HUES48 (cell line): ENCODE measurements around the gene SP4.

Experiments
- H3K27ac ChIP-seq: one replicate; pipeline ENCODE4 v1.7.0; 2013; ENCODE audit warnings: low read depth, low read length, inconsistent platforms
- H3K27me3 ChIP-seq: 2 replicates; pipeline ENCODE4 v1.6.1; 2013; ENCODE audit warnings: mild to moderate bottlenecking, low read length; ENCODE audit not compliant: control insufficient read depth, insufficient read depth
- H3K36me3 ChIP-seq: 2 replicates; pipeline ENCODE4 v1.6.1; 2013; ENCODE audit warnings: low read length; ENCODE audit not compliant: control insufficient read depth, insufficient read depth
- H3K4me1 ChIP-seq: 2 replicates; pipeline ENCODE4 v1.6.1; 2013; ENCODE audit warnings: mild to moderate bottlenecking, low read length; ENCODE audit not compliant: control insufficient read depth, insufficient read depth
- H3K4me3 ChIP-seq: 2 replicates; pipeline ENCODE4 v1.5.1; 2013; ENCODE audit warnings: mild to moderate bottlenecking, low read depth, low read length
- H3K9ac ChIP-seq: 2 replicates; pipeline ENCODE4 v1.6.1; 2013; ENCODE audit warnings: mild to moderate bottlenecking, low read depth, low read length, moderate library complexity
- H3K9me3 ChIP-seq: 2 replicates; pipeline ENCODE4 v1.6.1; 2013; ENCODE audit warnings: low read length; ENCODE audit not compliant: control insufficient read depth, insufficient read depth

SP4 gene

GRCh38 chr7:21480693-21481403 lies 53.0 kb downstream of the SP4 start:
- Histone ChIP-seq H3K27ac (peak overlapping the region; percentile 83), H3K36me3 (peaks cover 22% of the 10 kb centered on the region), H3K4me3 (peak overlapping the region; percentile 5; the same call in 1 of the 2 replicates), H3K9ac (no peak overlapping the region), H3K4me1 (peaks cover 49% of the 10 kb centered on the region), H3K27me3 (no peaks in the 10 kb centered on the region), H3K9me3 (no peaks in the 10 kb centered on the region)

DNA sequence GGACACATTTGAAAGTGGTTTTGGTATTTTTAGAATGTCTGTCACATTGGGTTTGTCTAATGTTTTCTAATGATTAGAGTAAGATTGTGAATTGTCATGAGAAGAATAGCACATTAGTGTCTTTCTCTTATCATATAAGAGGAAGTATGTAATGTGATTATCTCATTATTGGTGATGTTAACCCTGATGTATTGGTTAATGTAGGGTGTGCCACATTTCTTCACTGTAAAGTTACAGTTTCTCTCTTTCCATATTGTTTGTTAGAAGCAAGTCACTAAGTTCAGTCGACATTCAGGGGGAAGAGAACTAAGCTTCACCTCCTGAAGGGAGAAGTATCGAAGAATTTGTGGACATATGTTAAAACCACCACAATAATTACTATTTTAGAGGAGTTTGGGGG lies 58.6 kb downstream of the SP4 start:
- peaks cover 11% of the 10 kb centered on the region for H3K36me3 ChIP-seq
- H3K9ac ChIP-seq, result no peak overlapping the region
- no peaks in the 10 kb centered on the region for H3K27me3 ChIP-seq
- no peak overlapping the region for H3K4me3 ChIP-seq
- peaks cover 2% of the 10 kb centered on the region; the same call in 1 of the 2 replicates for H3K9me3 ChIP-seq
- no peak overlapping the region for H3K27ac ChIP-seq
- peaks cover 24% of the 10 kb centered on the region for H3K4me1 ChIP-seq

DNA sequence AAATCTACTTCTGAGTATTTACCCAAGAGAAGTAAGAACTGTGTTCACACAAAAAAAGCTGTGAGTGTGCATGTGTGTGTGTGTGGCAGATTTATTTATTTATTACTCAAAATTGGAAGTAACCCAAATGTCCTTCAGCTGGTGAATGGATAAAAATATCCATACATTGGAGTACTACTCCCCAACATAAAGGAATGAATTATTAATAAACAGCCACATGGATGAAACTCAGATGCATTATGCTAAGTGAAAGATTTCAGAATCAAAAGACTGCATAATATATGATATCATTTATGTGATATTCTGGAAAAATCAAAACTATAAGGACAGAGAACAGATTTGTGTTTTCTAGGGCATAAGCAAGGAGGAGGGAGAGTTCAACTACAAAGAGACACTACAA lies 67.8 kb downstream of the SP4 start:
- Histone ChIP-seq H3K4me3 (no peak overlapping the region), H3K27me3 (no peaks in the 10 kb centered on the region), H3K4me1 (no peaks in the 10 kb centered on the region), H3K9me3 (peaks cover 22% of the 10 kb centered on the region), H3K36me3 (peaks cover 4% of the 10 kb centered on the region; the same call in 1 of the 2 replicates), H3K9ac (no peak overlapping the region), H3K27ac (no peak overlapping the region)

GRCh38 chr7:21497072-21497471 lies 69.2 kb downstream of the SP4 start:
- Histone ChIP-seq H3K4me3 (no peak overlapping the region), H3K9me3 (peaks cover 15% of the 10 kb centered on the region), H3K36me3 (peaks cover 4% of the 10 kb centered on the region; the same call in 1 of the 2 replicates)

GRCh38 chr7:21500117-21500832 lies 72.4 kb downstream of the SP4 start:
- no peak overlapping the region for H3K4me3 ChIP-seq
- no peak overlapping the region for H3K9ac ChIP-seq
- H3K9me3 ChIP-seq, result no peaks in the 10 kb centered on the region
- no peaks in the 10 kb centered on the region for H3K4me1 ChIP-seq
- H3K27me3 ChIP-seq, result no peaks in the 10 kb centered on the region
- no peak overlapping the region for H3K27ac ChIP-seq
- H3K36me3 ChIP-seq, result no peaks in the 10 kb centered on the region

More at GRCh38 chr7:21497072-21497471, 69.2 kb downstream of the SP4 start:
- Histone ChIP-seq H3K4me1 (no peaks in the 10 kb centered on the region), H3K27ac (no peak overlapping the region), H3K27me3 (no peaks in the 10 kb centered on the region), H3K9ac (no peak overlapping the region)

- H3K9me3 ChIP-seq, result no peaks in the 10 kb centered on the region
- H3K27ac ChIP-seq, result no peak overlapping the region
- H3K9ac ChIP-seq, result no peak overlapping the region
- H3K4me1 ChIP-seq, result no peaks in the 10 kb centered on the region
- H3K36me3 ChIP-seq, result peaks cover 5% of the 10 kb centered on the region; the same call in 1 of the 2 replicates
- no peak overlapping the region for H3K4me3 ChIP-seq
- no peaks in the 10 kb centered on the region for H3K27me3 ChIP-seq
These were observed 76.1 kb downstream of the SP4 start for GRCh38 chr7:21504021-21504420.

GRCh38 chr7:21507627-21508343 lies 79.9 kb downstream of the SP4 start:
- H3K9ac ChIP-seq, result no peak overlapping the region
- H3K9me3 ChIP-seq, result no peaks in the 10 kb centered on the region
- no peaks in the 10 kb centered on the region for H3K27me3 ChIP-seq
- peaks cover 19% of the 10 kb centered on the region for H3K36me3 ChIP-seq
- no peaks in the 10 kb centered on the region for H3K4me1 ChIP-seq
- H3K4me3 ChIP-seq, result no peak overlapping the region
- H3K27ac ChIP-seq, result no peak overlapping the region

GRCh38 chr7:21508538-21508937 lies 80.7 kb downstream of the SP4 start:
- Histone ChIP-seq H3K27ac (no peak overlapping the region), H3K9ac (no peak overlapping the region), H3K4me3 (no peak overlapping the region), H3K27me3 (no peaks in the 10 kb centered on the region), H3K9me3 (no peaks in the 10 kb centered on the region), H3K36me3 (peaks cover 19% of the 10 kb centered on the region), H3K4me1 (no peaks in the 10 kb centered on the region)

- Histone ChIP-seq H3K27ac (no peak overlapping the region), H3K9ac (no peak overlapping the region), H3K36me3 (peaks cover 15% of the 10 kb centered on the region)
These were observed 86.2 kb downstream of the SP4 start for GRCh38 chr7:21514062-21514461.

GRCh38 chr7:21524680-21525079 lies 96.8 kb downstream of the SP4 start:
- Histone ChIP-seq H3K9me3 (peaks cover 13% of the 10 kb centered on the region), H3K4me1 (no peaks in the 10 kb centered on the region), H3K27me3 (no peaks in the 10 kb centered on the region), H3K4me3 (no peak overlapping the region), H3K36me3 (no peaks in the 10 kb centered on the region), H3K9ac (no peak overlapping the region), H3K27ac (no peak overlapping the region)

More at GRCh38 chr7:21514062-21514461, 86.2 kb downstream of the SP4 start:
- no peaks in the 10 kb centered on the region for H3K27me3 ChIP-seq
- no peaks in the 10 kb centered on the region for H3K9me3 ChIP-seq
- no peak overlapping the region for H3K4me3 ChIP-seq
- no peaks in the 10 kb centered on the region for H3K4me1 ChIP-seq

DNA sequence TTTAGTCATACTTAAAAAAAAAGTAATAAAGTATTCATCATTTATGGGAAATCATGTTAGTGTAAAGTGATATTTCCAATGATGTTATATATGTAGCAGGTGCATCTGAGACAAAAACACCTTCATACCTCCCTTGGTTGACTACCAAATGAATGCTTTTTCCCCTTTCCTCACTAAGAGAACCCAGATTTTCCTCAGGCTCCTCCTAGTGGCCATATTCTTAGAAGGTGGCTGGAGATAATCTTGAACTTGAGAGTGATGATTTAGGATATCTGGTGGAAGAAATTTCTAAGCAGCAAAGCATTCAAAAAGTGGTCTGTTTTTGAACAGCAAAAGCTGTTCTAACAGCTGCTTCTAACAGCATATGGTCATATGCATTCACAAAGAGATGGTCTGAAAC lies 98.1 kb downstream of the SP4 start:
- Histone ChIP-seq H3K36me3 (no peaks in the 10 kb centered on the region), H3K27ac (no peak overlapping the region), H3K9me3 (peaks cover 13% of the 10 kb centered on the region), H3K9ac (no peak overlapping the region), H3K4me3 (no peak overlapping the region), H3K4me1 (no peaks in the 10 kb centered on the region), H3K27me3 (no peaks in the 10 kb centered on the region)
